Kidney (tissue), 14 donors: ENCODE data around the gene FXR1. TPM values are rescaled to one million over a fixed set of nuclear protein-coding genes. Genes with fewer than 3 reads are reported as not detected.

Experiments used
- DNase-seq, 5 donors: peaks; one replicate each; pipeline ENCODE4 v3.0.0-alpha.2; 2013 to 2020
- FAIRE-seq: peaks from 2 replicates; lab custom pipeline; 2012; peaks lifted over from hg19 to GRCh38; lab: Jason Lieb, UNC
- H3K27ac ChIP-seq, 2 donors: one replicate each; pipeline ENCODE4 v1.7.0; 2013; ENCODE audit warnings: low read depth in 2 of 2, low read length in 2 of 2, inconsistent platforms in 1 of 2
- H3K27me3 ChIP-seq: one replicate; pipeline ENCODE4 v1.7.1; 2013; ENCODE audit warnings: low read length, inconsistent platforms; ENCODE audit not compliant: control insufficient read depth, insufficient read depth
- H3K36me3 ChIP-seq, 3 donors: one replicate each; pipeline versions ENCODE4 v1.7.0 to v1.7.1; 2013; ENCODE audit warnings: low read length in 3 of 3, control low read depth in 1 of 3, inconsistent platforms in 1 of 3; ENCODE audit not compliant: insufficient read depth in 3 of 3, control insufficient read depth in 2 of 3
- H3K4me1 ChIP-seq, 3 donors: one replicate each; pipeline versions ENCODE4 v1.7.0 to v1.7.1; 2013; ENCODE audit warnings: low read length in 3 of 3, inconsistent platforms in 1 of 3, low read depth in 1 of 3; ENCODE audit not compliant: control insufficient read depth in 2 of 3, insufficient read depth in 2 of 3
- H3K4me3 ChIP-seq, 3 donors: one replicate each; pipeline versions ENCODE4 v1.7.0 to v1.8.1; 2013; ENCODE audit warnings: low read length in 3 of 3, control low read depth in 1 of 3, inconsistent platforms in 1 of 3
- H3K9ac ChIP-seq, 3 donors: one replicate each; pipeline versions ENCODE4 v1.7.0 to v1.7.1; 2013; ENCODE audit warnings: low read length in 3 of 3, control low read depth in 1 of 3, inconsistent platforms in 1 of 3
- H3K9me3 ChIP-seq, 3 donors: one replicate each; pipeline versions ENCODE4 v1.7.0 to v1.7.1; 2013; ENCODE audit warnings: low read length in 3 of 3, control low read depth in 1 of 3, inconsistent platforms in 1 of 3; ENCODE audit not compliant: control insufficient read depth in 2 of 3, insufficient read depth in 1 of 3
- CTCF ChIP-seq: IDR thresholded peaks from 3 replicates; pipeline ENCODE4 v1.5.1; 2012; ENCODE audit warnings: mild to moderate bottlenecking, moderate library complexity, borderline replicate concordance; ENCODE audit not compliant: insufficient read depth; ENCODE audit errors: extremely low read depth
- intact Hi-C: fragments of 100-400 bp; cut with DNase I; formaldehyde crosslinking; loops from one replicate; pipeline ENCODE4 v1.11.1; 2022
- polyA plus RNA-seq: library from polyadenylated mRNA; stranded (reverse); fragments of 350-450 nt; fragmentation: Illumina TruSeq; extraction: RNeasy Lipid Tissue Mini Kit (QIAGEN cat#74804); gene quantifications from one replicate; pipeline ENCODE4 v1.2.3, GENCODE V29; 2014; ENCODE audit warnings: low read depth, low replicate concordance; ENCODE audit not compliant: insufficient read depth
- total RNA-seq: library from RNA; stranded (reverse); fragmentation: NEBNext Ultra II Directional; extraction: Animal tissue kit (Norgen Biotek cat#: 25700); gene quantifications from one replicate; pipeline ENCODE4 v1.2.1, GENCODE V29; 2021
- donor health status: control.
- donor health status: control.
- donor health status: control.
- donor health status: control.
- donor health status: control.
- donor health status: DM: yes; HTN: yes; CAD: no.
- donor health status: Normal renal cell carcinoma (clear cell type).

FXR1 gene
- total and polyA plus RNA-seq, 2 donors from 2014 or later: 64.3 to 96.8 TPM

GRCh38 chr3:180882115-180882514 is 30.4 kb upstream of the FXR1 start:
- TF ChIP-seq CTCF: no peak
- no peak overlapping the region for H3K27ac ChIP-seq
- no peaks in the 10 kb centered on the region for H3K4me1 ChIP-seq
- H3K4me3 ChIP-seq: no peak overlapping the region
- intact Hi-C loops: no loop called here
- no peak for DNase-seq
- H3K9ac ChIP-seq: no peak overlapping the region
- no peaks in the 10 kb centered on the region for H3K36me3 ChIP-seq
- FAIRE-seq: no peak
- H3K27me3 ChIP-seq: no peaks in the 10 kb centered on the region
- no peaks in the 10 kb centered on the region for H3K9me3 ChIP-seq

DNA sequence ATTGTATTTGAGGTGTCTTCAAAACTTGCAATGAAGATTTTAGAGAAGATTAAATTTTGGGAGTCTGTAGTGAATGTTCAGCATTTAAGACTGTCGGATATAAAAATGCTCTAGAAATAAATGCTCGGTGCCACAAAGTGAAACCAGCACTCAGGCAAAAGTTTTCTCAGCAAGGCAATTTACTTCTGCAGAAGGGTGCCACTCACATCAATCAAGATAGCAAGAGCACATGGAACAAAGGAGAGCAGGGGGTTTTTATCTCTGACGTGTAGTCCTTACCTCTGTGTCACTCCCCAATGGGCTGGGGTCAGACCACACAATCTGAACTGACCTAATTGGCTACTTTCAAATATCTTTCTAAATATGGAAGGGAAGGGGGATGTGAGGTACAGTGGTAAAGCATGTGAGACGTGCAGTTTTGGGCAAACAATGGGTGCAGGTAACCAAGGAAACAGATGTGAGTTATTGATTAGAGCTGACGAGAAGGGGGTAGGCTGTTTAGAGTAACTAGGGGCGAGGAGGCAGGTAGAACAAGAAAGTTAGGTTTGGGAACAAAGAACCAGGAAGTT is 23.4 kb upstream of the FXR1 start:
- no peak for FAIRE-seq
- H3K36me3 ChIP-seq: no peaks in the 10 kb centered on the region
- no peak overlapping the region for H3K4me3 ChIP-seq
- DNase-seq: no peak
- intact Hi-C loops: no loop called here
- no peaks in the 10 kb centered on the region for H3K27me3 ChIP-seq
- H3K27ac ChIP-seq: no peak overlapping the region
- TF ChIP-seq CTCF: no peak
- peaks cover 0 to 8% (median 2%) of the 10 kb centered on the region in 3 donors for H3K9me3 ChIP-seq
- no peaks in the 10 kb centered on the region for H3K4me1 ChIP-seq
- H3K9ac ChIP-seq: no peak overlapping the region

GRCh38 chr3:180898572-180898971 is 13.9 kb upstream of the FXR1 start:
- intact Hi-C loops: no loop called here
- TF ChIP-seq CTCF: no peak
- Histone ChIP-seq H3K9me3 (peaks cover 0 to 4% (median 0%) of the 10 kb centered on the region in 3 donors), H3K27me3 (no peaks in the 10 kb centered on the region), H3K4me3 (no peak overlapping the region), H3K27ac (no peak overlapping the region), H3K9ac (no peak overlapping the region), H3K4me1 (no peaks in the 10 kb centered on the region), H3K36me3 (no peaks in the 10 kb centered on the region)
- no peak for DNase-seq
- no peak for FAIRE-seq
